Measurements from ENCODE around the gene RAB32.

The RAB32 gene

GRCh38 chr6:146582857-146583256 is 39.2 kb downstream of the RAB32 start:
- DNase-seq: peak in 3 of 14 donors; percentile 4 to 10 (median 9)

- no peak for DNase-seq
These were observed 40.3 kb downstream of the RAB32 start for GRCh38 chr6:146583966-146584365.

GRCh38 chr6:146587459-146587858 is 43.8 kb downstream of the RAB32 start:
- DNase-seq: no peak

GRCh38 chr6:146590492-146590891 is 46.9 kb downstream of the RAB32 start:
- DNase-seq: no peak

GRCh38 chr6:146592451-146592850 is 48.8 kb downstream of the RAB32 start:
- no peak for DNase-seq

GRCh38 chr6:146593986-146594385 is 50.4 kb downstream of the RAB32 start:
- peak in 2 of 14 donors; percentile 10 to 26 for DNase-seq

GRCh38 chr6:146594495-146594894 is 50.9 kb downstream of the RAB32 start:
- no peak for DNase-seq

GRCh38 chr6:146595972-146596731 is 52.5 kb downstream of the RAB32 start:
- peak in 4 of 14 donors; percentile 12 to 28 (median 16) for DNase-seq

- DNase-seq: peak in 8 of 14 donors; percentile 2 to 74 (median 18)
These were observed 55.3 kb downstream of the RAB32 start, which contains the start of gene ADGB for GRCh38 chr6:146598772-146599405. Gene ADGB, plus strand, starts transcription at chr6:146598972. Its CDS starts 69 bp downstream, at chr6:146599041.

GRCh38 chr6:146601352-146601751 is 57.7 kb downstream of the RAB32 start:
- DNase-seq: no peak

- DNase-seq: no peak
These were observed 58.9 kb downstream of the RAB32 start for GRCh38 chr6:146602526-146602925.
